ENCODE measurements around the gene RNF145.

RNF145 gene

DNA sequence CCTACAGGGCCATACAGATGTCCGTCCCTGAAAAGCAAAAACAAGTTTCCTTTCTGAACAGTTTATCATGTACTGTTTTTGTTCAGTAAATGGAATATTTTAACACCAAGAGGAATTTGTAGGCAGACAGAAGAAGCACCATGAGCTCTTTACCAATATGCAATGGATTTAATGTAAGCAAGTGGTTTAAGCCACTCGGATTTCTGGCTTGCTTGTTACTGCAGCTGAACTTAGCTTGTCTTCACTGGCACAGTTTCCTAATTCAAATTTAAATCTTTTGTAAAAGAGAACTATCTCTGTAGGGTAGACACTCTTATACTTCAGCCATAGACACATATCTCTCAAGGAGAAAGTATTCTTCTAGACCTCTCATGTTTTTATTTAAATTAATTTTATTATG lies 96.9 kb downstream of the RNF145 start:
- no peak for DNase-seq (ENCODE audit: low read depth in 2 of 2)
